ENCODE results near the gene ADCY1.
A peak's percentile ranks its signal among the peaks of the same experiment; 100 is the strongest.

ADCY1 gene

DNA sequence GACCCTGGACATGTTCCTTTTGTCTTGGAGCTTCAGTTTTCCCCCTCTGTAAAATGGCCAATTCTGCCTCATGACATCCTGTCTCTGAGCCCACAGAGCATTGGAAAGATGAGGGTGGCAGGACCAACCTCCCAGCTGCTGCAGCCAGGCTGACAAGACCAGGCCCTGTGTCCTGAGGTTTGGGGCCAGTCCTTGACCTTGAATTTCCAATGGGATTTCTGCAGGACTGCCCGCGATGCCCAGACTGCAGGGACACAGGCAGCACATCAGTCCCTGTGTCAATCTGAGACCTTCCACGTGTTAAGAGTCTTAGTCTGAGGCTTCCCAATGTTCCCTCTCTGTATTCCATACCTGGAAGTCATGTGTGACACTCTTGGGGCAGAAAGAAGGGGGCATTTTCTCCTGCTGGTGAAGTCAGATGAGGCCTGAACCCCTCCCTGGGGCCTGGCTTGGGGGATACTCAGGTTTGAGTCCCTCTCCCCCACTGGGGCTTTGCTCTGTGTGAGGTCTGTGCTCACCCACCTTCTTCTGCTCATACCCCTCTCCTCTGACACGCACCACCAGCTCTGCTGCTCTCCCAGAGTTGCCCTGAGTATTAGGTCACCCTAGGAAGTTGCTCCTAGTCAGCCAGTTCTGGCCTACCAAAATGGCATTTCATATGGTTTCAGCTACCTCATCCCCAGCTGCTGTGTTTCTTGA lies 79.2 kb downstream of the ADCY1 start:
- no peak for DNase-seq

DNA sequence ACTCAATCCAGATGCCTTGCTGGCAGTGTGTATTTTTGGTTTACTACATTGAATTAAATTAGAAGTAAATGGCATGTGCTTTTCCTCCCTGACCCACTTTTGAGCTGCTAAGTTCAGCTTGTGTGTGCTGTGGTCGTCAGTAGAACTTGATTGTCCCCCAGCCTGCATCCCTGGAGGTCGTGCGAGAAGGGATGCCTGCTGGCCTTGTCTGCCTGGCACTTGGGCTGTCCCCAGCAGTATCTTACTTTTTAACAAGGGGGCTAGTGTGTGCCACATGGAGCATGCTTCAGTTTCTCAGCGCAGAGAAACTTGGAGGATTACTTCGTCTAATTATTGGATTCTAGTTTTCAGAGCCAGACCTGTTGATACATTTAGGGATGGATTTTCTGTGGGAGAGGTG lies 80.2 kb downstream of the ADCY1 start:
- no peak for DNase-seq

DNA sequence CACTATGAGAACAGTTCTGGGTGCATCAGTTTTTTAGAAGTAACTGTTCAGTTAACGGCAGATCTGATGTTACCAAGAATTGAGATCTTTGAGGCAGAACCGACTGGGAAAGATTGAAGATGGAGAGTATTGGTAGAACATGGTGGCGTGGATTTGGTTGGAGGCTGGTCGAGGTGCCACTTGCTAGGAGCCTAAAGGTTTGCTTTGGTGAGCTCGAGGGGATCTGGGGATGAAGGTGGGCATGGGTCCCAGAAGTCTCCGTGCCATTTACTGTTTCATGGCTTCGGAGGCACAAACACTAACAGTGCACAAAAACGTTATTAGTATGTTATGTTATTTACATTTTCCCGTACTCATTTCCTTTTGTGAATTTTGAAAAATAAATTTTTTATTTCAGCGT lies 81.4 kb downstream of the ADCY1 start:
- DNase-seq: no peak

DNA sequence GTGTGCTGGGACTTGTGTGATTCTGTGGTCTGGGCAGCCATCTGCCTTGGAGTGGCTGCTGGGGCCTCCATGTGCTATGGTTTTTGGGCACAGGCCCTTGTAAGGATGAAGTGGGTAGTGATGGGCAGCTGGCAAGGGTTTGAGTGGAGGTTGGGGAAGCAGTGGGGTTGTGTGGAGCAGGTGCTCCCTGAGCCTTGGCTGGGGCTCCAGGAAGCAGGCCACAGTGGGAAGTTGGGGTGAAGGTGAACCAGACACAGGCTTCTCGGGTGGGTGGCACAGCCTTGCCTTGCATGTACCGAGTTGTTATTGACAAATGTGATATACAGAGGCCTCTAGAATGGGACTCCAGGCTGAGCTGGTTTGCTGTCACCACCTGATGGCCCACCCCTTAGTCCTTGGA lies 82.3 kb downstream of the ADCY1 start:
- no peak for DNase-seq

DNA sequence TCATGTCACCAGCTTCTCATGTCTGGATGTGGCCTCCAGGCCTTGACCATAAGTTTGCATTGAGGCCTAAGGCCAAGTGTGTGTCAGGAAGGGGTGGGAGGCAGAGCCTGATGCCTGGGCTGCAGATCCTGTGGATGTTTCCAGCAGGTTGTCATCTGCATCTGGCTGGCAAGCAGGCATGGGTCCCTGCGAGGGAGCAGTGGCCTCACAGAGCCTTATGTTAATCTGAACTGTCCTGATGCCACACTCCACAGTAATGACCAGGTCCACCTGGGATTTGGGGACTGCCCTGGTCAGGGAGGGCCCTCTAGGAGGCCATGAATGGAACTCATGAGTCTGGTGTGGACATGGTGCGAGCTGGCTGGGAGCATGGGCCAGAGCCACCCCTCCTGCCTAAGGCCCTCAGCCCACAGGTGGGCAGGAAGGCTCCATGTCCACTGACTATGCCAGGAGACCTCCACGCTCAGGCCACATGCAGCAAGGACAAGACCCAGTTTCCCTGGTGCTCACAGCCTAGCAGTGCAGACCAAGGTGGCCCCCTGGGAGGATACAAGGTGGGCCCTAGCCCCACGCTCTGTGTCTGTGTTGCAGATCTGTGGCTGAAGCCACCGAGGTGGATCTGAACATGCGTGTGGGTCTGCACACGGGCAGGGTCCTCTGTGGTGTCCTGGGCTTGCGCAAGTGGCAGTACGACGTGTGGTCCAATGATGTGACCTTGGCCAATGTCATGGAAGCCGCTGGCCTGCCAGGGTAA lies 83.1 kb downstream of the ADCY1 start:
- DNase-seq: no peak

DNA sequence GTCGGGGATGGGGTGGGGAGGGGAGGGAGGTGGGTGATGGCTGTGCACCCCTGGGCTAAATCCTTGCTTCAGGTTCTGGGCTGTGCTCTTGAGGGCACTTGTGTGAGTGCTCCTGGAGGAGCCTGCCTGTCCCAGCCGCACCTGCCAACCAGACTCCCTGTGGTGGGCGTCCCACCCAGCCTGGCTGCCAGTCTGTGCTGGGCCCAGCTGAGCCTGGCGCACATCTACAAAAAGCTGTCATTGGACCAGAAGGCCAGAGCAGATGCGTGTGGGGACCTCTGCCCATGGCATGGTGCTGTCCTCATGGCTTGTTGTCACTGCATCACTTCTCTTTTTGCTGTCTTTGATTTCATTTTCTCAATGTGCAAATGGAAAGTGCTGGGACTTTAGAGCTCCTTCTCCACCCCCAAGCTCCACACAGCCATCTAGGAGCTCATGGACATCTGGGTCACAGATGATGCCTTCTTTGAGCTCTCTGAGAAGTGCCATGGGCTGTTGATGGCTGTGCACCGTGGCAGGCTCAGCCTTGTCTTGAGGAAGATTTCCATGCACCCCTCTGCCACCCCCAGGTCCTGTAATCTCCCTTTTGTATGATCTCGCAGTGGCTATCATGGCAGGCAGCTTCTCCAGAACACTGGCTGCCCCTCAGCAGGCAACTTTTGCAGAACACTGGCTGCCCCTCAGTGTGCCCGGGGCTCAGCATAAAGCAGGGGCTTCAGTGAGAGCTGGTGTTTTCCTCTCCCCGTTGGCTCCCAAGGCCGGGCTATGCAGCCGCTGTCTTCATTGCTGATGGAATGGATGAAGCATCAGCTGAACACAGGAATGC lies 83.9 kb downstream of the ADCY1 start:
- DNase-seq: no peak

DNA sequence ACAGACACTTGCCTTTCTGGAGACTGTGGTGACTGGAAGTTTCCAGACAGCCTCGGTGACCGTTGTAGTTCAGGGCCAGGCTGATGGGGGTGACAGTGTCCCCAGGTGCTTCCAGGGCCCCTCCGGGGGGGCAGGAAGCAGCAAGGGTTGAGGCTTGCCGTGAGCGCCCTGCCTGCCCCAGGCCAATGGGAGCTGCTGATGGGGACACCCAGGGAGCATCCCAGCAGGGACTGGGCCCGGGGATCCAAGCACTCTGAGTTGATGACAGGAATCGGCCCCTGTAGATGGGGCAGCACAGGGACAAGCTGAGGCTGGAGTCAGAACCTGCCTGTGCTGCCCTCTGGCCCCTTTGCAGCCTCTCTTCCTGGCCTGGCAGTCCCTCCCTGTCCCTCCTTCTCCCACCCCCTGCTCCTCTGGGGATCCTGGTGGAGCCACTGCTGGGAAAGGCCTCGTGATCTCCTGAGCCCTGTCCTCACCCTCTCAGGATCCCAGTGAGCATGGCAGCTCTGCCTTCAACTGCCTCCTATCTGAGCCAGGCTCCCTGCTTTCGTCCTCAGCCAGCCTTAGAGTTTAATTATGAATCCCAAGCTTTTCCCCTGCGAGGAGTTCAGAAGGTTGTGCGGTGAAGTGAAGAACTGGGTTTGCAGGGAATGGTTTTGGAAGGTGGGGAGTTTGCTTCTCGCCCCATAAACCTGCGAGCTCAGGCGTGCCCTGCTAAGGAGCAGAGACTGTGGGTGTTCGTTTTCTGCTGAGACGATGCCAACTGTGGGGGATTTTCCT lies 84.7 kb downstream of the ADCY1 start:
- DNase-seq: no peak

DNA sequence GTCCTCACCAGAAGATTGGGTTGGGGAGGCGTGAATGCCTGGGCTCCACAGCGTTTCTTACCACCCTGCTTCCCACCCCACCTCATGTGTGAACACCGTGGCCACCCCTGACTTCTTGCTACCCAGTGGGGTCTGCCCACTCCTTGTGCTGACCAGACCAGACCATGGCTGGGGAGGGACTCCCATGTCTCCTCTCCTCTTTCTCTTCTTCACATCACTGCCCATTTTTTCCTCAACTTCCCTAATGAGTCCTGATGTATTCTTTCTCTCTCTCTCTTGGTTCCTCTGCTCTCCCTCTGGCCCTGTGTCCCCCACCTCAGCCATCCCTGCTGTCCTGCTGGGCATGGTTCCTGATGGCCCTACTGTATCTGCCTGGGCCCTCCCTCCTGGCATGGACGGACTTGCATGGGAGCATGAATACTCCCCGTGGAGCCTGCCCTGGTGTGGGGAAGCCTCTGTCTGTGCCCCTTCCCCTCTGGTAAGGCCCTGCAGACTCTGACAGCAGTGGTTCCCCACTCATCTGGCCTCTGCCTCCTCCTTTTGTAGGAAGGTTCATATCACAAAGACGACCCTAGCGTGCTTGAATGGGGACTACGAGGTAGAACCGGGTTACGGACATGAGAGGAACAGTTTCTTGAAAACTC lies 85.5 kb downstream of the ADCY1 start:
- DNase-seq: no peak

DNA sequence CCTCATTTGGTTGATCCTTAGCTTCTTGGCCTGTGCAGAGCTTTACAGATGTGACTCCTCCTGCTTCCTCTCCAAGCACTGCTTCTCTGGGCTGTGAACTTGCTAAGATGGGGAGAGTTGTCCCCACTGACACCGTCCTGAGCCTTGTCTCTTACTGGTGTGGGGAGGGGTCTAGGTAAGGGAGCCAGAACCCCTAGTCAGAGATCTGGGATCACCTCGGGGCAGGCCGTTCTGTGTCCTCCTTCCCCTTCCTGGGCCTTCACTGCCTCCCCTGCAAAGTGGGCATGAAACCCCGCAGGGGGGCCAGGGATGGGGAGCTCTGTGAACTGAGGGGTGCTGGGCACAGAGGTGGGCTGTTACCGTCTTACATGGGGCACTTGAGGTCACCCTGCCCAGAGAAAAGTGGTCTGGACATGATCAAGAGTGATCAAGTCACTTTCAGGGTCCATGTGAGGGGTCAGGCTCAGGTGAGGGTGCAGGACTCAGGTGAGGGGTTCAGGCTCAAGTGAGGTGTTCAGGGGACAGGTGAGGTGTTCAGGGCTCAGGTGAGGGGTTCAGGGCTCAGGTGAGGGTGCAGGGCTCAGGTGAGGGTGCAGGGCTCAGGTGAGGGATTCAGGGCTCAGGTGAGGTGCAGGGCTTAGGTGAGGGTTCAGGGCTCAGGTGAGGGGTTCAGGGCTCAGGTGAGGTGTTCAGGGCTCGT lies 86.2 kb downstream of the ADCY1 start:
- DNase-seq: no peak

DNA sequence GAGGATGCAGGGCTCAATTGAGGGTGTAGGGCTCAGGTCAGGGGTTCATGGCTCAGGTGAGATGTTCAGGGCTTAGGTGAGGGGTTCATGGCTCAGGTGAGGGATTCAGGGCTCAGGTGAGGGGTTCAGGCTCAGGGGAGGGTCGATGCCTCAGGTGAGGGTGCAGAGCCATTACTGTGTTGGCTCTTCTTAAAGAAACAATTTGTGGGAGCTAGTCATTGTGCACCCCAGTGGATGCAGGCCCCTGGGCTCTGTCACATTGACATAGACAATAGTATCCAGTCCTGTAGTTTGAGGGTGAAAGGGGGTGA lies 86.7 kb downstream of the ADCY1 start:
- DNase-seq: no peak

DNA sequence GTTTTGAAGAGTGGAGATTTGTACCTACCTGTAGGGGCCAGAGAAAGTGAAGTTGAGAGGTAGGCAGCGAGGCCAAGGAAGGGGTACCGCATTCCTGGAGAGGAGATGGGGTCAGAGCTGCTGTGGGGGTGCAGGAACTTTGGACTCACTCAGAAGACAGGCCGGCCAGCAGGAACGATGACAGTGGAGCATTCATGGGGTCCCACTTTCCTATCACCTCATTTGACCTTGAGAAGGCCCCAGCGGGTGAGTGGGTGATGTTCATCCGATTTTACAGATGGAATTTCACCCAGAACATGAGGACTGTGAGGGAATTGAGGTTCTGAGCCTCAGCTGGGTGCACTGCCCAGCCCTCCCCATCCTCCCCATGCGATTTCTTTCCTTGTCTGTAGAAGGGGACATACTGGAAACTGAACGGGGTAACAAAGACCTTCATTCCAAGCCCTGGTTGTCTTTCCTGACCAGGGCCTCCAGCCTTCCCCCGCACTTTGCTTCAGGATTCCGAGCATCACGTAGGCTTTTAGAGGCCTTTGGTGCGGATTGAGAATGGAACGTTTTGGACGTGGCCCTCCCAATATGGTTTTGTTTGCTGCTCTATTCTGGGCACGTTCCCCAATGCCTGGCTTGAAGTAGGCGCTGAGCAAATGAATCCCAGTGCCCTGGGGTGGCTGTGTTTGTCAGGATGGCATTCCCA lies 87.3 kb downstream of the ADCY1 start:
- DNase-seq: no peak

DNA sequence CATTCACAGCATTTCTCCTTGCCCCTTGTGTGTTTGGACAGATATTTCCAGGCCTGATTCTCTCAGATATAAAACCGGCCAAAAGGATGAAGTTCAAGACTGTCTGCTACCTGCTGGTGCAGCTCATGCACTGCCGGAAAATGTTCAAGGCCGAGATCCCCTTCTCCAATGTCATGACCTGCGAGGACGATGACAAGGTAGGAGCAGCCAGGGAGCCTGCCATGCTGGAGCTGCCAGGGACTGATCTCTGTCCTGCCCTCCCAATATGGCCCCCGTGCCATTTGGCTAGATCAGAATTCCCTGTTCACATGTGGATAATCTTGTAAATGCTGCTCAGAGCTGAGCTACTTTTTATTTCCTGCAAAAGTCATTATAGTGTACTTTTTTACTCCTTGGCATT lies 87.8 kb downstream of the ADCY1 start:
- no peak for DNase-seq

DNA sequence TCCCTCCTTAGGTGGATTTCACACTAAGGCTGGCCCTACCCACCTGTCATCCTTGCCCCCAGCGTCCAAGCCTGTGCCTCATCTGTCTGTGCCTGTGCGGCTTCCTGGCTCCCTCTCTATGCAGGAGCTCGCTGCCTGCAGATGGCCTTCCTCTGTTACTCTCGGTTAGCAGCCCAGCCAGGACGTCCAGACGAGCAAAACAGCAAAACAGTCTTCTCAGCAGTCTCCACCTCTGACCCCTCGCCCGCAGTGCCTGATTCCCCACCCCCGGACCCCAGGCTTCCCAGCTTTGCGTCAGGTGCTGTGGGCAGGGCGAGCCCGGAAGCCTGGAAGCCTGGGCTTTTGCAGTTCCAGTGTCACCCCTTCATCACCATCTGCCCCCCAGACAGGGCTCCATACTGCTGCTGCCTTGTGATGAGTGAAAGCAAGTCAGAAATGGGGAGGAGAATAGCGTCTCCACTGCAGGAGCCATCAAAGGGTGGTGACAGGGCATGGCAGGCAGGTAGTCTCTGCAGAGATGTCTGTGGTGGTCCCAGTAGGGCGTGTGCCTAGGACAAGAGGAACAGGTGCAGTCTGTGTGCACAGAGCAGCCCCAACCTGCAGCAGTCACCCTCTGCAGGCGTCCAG lies 88.5 kb downstream of the ADCY1 start:
- no peak for DNase-seq

DNA sequence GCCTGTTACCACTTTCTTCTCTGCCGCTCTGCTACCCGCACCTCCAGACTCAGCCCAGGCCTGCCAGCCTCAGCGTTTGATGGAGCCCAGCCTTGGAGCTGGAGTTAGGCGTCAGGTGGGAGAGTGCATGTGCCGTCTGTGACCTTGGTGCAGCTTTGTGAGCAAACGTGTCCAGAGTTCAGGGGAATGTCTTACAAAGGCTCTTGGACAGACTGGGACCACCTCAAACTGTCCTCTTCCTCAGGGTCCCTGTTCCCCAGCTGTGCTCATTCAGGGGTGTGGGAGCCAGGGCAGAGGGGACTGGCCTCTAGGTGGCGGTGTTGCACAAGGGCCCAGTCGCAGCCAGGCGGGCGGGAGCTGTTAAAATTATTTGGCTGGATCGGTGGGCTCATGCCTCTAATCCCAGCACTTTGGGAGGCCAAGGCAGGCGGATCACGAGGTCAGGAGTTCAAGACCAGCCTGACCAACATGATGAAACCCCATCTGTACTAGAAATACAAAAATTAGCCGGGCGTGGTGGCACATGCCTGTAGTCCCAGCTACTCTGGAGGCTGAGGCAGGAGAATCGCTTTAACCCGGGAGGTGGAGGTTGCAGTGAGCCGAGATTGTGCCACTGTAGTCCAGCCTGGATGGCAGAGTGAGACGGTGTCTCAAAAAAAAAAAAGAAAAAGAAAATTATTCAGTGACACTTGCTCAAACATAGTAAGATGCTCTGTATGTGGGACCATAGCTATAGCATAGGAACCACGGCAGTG lies 89.2 kb downstream of the ADCY1 start:
- DNase-seq: peak; percentile 10

DNA sequence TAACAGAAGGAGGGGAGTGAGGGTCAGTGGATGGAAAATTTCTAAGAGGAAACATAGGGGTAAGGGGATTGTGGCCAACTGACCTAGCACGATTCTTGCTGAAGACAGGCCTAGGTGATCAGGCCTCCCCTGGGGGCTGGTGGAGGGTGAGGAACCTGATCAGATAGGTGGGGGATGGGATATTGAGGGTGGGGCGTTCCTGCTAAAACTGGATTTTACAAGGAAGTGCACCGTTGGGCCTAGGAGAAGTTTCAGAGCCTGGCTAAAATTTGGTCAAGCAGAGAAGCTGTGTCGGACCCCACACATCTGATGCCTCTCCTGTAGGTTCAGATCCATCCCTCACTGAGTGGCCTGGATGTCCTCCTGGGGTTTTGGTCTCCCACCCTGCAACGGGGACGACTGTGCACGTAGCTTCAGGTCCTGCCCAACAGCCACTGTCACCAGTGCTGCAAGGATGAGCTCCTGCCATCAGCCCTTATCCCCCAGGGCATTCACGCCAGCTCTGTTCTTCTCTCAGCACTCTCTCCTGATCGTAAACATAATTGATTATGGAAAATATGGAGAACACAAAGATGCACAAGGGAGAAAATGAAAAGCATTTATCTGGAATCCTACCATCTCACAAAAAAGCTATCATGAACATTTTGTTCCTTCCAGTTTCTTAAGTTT lies 89.9 kb downstream of the ADCY1 start:
- no peak for DNase-seq

DNA sequence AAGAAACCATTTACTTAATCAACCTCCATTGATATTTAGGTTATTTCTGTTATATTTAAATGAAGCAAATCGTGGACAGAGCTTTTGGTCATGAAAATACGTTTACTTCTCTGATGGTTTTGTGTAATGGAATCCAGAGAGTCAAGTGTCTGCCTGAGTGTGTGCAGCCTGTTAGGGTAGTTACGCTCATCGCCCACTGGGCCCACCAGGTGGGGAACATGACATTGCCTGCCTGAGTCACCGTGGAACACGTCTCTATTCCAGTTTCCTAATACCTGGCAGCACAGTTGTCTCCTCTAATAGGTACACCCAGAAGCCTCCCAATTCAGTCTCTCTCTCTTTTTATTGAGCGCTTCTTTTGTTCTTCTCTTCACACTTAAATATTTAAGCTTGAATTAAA lies 91.0 kb downstream of the ADCY1 start:
- DNase-seq: no peak

DNA sequence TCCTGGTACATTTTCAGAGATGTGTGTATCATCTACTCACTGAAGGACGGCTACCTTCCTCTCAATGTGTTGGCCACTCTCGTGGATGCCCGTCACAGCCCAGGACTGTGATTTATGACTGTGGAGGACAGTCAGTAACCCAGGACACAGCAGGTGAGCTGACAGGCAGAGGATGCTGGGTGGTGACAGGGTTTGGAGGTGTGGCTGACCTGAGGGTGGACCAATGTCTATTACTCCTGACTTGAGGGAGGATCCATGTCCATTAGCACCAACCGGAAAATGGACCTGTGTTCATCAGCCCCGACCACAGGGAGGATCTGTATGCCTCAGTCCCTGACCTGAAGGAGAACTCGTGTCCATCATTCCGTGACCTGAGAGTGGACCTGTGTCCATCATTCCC lies 96.1 kb downstream of the ADCY1 start:
- no peak for DNase-seq

DNA sequence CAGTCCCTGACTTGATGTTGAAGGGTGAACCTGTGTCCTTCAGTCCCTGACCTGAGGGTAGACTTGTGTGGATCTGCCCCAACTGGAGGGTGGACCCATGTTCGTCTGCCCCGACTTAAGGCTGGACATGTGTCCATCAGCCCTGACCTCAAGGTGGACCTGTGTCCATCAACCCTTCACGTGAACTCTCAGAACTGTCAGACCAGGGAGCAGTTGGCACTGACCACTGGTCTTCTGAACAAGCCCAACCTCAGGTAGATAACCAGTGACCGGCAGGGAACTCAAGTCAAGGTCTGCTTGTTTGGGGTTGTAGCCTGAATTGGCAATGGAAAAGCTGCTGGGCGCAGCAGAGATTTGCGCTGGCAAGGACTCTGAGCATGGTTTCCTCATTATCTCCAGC lies 96.5 kb downstream of the ADCY1 start:
- no peak for DNase-seq

DNA sequence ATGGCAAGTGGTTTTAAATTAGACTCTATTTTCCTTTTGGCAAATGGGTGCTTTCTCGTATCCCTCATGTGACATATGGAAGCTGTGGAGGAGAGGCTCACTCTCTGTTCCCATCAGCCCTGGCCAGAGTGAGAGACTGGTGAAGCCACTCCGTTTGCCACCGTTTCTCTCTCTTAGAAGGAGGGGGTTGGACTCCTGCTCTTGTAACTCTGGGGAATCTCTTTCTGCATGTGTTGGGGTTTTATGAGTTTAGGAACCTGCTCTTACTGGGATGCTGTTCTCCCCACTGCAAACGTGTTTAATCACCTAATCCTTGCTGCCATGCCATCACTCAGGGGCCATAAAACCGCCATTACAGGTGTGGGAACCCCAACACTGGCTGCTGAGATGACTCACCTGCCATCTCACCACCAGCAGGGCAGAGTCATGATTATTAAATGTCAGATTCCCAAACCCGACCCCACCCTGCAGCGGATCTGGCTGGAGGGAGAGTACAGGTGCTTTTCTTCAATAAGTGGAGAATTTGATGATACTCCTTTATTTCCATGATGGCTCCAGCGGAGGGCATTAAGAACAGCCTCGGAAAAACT lies 103.2 kb downstream of the ADCY1 start:
- no peak for DNase-seq
